GM21619 (cell line): ENCODE data around the gene ADCK1.
"Not testable (repeated sequence)": the region's sequence is repeated elsewhere in the genome, so short reads cannot be mapped to it uniquely, and the experiment has no call there.

Experiments used
- ATAC-seq: cut with Tn5 transposase; IDR thresholded peaks from one replicate; pipeline ENCODE4 v1.9.1; 2021; ENCODE audit not compliant: unreplicated experiment

The ADCK1 gene

DNA sequence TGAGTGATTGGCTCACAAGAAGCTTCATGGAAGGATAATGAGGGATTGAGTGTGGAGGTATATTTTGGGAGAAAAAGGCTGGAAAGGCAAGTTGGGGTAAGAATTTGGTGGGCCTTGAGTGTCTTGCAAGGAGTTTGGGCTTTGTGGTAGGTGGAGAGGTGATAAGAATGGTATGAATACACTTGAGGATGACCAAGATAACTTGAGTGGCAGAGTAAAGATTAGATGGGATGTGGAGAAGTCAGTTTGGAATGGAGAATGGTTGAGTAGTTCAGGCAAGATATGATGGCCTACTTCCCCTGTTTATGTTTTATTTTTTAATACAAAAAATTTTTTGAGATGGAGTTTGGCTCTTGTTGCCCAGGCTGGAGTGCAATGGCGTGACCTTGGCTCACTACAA is 9.1 kb downstream of the ADCK1 start:
- ATAC-seq: no peak

DNA sequence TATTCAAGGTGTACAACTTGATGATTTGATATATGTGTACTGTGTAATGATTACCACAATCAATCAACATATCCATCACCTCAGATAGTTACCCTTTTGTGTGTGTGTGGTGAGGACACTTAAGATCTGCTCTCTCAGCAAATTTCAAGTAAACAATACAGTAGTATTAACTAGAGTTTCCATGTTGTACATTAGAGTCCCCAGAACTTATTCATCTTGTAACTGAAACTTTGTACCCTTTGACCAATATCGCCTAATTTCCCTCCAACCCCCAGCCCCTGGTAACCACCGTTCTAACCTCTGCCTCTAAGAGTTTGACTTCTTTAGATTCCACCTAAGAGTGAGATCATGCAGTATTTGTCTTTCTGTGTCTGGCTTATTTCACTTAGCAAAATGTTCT is 12.1 kb downstream of the ADCK1 start:
- ATAC-seq: no peak

DNA sequence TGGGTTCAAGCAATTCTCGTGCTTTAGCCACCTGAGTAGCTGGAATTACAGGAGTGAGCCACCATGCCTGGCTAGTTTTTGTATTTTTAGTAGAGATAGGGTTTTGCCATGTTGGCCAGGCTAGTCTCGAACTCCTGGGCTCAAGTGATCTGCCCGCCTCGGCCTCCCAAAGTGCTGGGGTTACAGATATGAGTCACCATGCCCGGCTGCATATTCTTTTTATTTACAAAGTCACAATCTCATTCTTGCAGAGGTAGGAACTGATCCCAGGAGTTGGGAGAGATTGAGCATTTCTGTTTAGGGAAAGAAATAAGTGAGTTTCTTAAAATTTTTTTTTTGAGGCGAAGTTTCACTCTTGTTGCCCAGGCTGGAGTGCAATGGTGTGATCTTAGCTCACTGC is 12.8 kb downstream of the ADCK1 start:
- not testable (repeated sequence) for ATAC-seq

DNA sequence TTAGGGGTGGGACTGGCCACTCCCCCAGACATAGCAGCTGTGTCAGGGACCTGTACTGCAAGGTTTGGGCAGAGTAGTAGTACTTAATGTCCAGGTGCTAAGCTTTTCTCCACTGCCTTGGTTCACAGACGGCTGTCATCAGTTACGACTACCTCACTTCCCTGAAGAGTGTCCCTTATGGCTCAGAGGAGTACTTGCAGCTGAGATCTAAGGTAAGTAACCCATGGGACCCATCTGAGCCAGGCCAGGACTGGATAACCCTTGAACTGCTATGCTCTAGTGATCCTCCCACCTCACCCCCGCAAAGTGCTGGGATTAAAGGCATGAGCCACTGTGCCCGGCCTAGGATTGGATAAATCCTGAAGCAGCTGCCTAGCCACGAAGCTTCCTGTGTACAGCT is 22.4 kb downstream of the ADCK1 start:
- ATAC-seq: no peak

DNA sequence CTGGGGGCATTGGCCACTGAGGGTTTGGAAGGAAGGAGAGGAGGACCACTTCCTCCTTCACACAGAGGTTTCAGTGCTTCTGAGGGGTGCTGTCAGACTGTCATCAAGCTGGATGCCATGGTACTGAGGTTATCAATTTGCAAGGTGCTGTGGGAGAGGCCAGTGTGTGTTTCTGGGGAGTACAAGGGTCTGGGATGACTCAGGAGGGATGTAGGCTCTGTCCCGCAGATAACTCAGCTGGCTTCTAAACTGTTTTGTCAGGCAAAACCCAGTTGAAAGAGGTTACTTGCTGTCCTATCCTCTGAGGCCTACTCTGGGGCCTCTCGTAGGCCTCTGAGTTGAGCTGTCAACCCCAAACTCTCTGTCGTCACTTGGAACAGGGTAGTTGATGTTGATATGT is 22.8 kb downstream of the ADCK1 start:
- ATAC-seq: no peak

DNA sequence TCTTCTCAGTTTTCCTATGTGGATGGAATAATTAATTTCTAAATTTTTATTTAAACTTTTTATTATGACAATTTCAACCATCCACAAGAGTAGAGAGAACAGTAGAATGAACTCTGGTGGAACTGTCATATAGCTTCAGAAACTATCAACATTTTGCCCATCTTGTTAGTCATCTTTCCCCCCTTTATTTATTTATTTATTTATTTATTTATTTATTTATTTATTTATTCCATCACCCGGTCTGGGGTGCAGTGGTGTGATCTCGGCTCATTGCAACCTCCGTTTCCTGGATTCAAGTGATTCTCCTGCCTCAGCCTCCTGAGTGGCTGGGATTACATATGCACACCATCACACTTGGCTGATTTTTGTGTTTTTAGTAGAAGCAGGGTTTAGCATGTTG is 23.5 kb downstream of the ADCK1 start:
- ATAC-seq: no peak

DNA sequence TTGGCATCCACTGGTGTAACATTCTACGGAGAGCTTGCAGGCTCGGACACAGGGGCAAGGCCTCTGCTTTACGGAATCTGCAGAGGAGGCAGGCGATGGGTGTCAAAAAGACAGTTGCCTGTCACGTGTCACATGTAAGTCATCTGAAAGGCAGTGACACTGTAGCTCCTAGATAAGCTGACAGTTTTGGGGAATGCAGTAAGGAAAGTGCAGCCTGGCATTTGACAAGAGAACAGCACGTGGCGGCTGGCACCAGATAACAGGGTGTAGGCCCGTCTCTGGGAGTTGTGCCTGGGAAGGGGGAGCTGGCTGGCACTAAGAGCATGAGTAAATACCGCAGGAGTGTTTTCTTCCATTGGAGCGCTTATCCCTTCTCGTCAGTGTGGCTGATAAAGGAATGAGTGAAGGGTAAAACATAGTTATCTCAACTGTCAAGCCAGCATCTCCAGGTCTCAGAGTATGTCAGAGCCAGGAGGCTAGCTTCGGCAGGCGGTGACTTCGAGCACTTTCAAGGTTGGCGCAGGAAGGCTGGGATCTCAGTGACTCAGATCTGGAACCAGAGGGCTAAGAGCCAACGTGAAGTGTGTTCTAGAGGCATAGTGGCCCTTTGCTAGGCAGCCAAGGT is 26.1 kb downstream of the ADCK1 start:
- no peak for ATAC-seq

DNA sequence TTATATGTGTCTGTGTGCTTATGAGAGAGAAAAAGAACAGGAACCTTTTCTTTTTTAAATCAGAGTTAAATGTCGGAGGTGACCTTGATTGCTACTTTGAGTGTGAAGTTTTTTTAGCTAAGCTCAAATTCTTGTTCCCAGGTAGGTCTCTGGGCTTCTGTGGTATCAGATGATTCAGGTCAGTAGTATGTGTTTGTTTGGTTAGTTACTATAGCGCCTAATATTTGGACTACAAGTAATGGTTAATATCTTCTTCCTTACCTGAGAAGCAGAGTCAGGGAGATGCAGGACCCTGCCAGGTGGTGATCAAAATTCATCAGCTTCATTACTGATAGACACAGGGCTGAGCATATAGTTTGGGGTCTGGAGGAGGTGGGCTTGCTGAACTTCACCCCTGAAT is 30.8 kb downstream of the ADCK1 start:
- no peak for ATAC-seq

DNA sequence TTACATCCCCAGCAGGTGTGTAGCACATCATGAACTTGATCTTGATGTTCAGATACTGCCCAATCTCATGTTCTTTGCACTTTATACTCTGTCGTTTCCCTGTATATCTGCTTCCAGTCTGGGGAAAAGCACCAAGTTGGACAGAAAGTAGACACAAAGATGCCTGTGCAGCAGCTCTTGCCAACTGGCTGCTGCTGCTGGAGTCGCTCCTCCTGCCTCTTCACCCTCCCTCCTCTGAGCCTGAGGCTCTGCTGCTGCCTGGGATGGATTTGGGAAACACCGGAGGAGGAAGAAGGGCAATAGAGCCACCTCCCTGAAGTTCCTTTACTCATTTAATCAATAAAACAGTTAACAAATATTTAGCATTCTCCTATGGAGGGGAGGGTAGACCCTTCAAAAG is 32.4 kb downstream of the ADCK1 start:
- no peak for ATAC-seq

DNA sequence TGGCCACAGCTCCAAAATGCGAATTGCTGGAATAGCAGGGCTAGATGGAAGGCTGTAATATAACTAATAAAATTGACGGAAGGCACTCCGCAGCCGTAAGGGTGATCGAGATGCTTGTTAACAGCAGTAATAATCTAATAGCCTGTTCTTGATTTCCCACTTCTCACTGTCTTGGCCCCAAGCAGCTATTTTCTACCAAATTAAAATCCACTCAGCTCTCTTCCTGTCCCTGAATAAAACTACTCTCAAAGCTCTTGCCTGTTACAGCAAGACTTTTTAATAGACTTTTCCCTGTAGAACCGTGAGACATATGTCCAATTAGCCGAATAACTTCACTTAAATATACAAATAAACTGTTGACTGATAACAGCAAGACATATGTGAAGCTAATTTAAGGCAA is 38.0 kb downstream of the ADCK1 start:
- ATAC-seq: no peak

DNA sequence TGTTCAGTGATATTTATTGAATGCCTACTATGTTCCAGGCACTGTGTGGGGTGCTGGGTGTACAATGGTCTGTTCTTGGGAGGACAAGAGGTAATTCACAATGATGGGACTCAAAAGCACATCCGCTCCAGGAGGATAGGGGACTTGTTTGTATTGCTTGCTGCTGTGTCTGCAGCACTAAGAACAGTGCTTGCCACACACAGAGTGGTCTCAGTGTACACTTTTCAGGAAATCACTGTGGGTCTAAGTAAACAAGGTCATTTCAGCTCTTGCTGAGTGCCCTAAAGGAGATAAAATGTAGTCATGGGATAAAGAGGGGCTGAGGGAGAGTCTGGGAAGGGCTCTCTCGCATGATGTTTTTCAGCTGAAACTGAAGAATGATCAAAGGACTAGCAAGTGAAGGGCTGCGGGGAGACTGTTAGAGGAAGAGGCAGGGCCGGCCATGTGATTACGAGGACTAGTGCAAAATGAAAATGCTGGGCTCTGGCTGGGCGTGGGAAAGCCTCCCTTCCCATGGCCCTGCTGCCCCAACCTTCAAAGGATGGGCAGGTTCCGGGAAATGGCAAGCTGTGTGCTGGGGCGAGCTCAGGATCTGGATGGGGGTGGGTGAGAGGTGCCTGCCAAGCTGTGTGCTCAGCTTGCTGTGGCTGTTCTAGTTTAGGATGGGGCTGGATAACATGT is 39.1 kb downstream of the ADCK1 start:
- no peak for ATAC-seq

DNA sequence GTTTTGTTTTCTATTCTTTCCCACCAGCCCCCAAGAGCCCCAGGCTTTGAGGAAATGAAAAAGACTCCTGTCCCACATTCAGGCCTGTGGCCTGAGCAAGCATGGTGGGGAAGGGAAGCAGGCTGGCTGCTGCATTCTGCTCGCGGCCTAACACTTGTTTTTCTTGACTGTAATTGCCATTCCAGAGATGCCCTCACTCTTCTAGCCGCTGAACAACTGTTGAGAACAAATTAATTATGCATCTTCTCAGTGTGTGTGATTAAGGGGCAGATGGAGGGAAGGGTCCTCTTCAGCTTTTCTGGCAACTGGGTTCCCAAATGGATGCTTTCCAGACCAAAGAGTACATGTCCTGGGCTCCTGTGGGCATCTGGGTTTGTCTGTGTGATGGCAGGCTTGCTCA is 43.3 kb downstream of the ADCK1 start:
- no peak for ATAC-seq

DNA sequence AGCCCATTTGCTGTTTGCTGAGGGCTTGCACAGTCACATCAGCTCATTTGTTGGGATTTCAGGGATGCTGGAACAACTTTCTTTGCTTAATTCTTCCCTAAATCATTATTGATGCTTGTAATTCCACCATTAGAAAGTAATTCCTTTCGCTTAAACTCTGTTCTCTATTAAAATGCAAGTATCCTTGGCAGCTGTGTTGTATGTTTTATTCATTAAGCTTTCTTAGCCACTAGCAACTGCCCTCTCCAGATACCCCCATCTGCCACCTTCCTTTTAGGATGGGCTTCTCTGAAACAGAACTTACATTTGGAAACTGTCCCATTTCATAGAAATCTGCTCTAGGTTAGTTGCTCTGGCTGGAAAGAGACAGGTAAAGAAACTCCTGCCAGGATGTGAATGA is 43.7 kb downstream of the ADCK1 start:
- no peak for ATAC-seq

DNA sequence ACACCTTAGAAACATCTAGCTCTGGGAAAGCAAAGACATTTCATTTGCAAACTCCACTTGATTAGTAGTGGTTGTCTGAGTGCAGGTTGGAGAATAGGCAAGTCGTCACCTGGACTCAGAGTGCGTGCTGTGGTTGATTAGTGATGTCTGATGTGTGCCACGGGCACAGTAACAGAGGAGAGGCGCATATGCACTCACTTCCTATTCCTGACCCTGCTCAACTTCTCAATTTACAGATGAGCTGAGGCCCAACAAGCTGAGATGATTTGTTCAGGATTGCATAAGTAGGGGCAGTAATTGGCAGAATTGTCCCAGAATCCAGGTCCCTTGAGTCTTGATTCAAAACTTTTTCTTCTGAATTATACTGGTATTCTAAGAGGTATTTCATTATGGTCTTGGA is 44.9 kb downstream of the ADCK1 start:
- no peak for ATAC-seq

DNA sequence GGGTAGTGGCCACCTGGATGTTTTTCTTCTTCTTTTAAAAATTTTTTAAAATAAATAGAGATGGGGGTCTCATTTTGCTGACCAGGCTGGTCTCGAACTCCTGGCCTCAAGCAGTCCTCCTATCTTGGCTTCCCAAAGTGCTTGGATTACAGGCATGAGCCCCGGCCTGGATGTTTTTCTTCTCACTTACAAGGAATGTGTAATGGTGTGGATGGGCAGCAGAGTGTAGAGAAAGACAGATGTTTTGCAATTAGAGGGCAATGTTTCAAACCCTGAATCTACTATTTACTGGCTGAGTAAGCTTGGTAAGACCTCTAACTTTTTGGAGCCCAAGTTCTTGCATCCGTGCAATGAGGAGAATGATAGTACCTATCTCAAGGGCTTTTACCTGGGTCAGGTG is 48.1 kb downstream of the ADCK1 start:
- ATAC-seq: no peak

DNA sequence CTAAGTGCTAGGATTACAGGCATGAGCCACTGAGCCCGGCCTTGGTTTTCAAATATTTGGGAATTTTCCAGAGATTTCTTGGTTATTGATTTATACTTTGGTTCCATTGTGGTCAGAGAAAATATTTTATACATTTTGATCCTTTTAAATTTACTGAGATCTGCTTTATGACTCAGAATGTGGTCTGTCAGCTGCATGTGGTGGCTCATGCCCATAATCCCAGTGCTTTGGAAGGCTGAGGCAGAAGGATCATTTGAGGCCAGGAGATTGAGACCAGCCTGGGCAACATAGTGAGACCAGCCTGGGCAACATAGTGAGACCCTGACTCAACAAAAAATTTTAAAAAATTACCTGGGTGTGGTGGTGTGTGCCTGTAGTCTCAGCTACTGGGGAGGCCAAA is 49.8 kb downstream of the ADCK1 start:
- ATAC-seq: no peak

DNA sequence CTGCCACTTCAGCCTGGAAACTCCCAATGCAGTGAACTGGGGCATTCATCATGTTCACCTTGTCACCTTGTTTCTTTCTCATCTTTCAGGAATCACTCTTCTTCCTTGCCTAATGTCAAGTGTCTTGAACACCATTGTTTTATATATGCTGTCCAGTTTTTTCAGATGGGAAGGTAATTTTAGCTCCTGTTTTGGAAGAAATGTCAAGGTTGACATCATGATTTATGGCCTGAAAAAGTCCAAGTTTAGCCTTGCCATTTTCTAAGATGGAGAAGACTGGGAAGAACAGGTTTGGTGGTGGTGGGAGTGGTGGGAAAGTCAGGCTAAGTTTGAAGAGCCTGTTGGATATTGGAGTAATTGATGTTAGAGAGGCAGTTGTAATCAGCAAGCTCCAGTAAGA is 54.0 kb downstream of the ADCK1 start:
- ATAC-seq: no peak

DNA sequence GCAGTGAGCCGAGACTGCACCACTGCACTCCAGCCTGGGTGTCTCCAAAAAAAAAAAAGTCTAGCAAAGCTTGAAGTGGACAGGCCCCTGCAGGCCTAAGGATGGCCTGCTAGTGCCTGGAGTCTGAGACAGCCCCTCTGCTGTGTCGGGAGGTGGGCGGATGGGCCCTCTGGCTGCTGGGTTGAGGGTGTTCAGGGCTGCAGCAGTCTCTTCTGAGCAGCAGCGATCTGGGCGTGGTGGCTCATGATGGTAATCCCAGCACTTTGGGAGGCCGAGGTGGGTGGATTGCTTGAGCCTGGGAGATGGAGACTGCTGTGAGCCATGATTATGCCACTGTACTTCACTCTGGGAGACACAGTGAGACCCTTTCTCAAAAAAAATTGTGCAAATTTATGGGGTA is 57.0 kb downstream of the ADCK1 start:
- ATAC-seq: no peak

DNA sequence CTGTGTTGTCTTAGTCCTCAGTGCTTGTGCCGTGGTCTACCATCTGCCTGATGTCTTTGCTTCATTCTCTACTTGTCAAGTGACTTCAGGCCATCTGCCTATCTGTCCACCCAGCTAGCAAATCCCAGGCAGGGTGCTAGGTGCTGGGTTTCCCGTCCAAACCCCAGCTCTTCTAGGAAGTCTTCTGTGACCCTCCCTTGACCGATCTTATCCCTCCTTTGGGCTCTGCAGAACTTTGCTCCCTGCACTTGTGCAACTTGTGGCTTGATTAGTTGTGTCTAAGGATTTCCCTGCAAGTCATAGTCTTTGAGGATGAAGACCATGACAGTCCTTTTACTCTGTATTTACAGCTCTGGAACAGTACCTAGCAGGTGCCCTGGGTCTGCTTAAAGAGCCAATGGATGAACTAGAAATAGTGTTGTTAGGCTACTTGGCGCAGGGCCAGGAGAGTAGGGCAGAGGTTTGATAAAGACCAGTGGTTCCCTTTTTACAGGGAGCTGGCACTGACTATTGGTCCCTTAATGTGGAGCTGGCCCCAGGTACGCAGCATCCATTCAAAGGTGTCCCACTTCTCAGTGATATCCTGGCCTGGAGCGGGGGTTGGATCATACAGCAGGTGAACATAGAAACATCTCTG is 60.1 kb downstream of the ADCK1 start:
- ATAC-seq: no peak

DNA sequence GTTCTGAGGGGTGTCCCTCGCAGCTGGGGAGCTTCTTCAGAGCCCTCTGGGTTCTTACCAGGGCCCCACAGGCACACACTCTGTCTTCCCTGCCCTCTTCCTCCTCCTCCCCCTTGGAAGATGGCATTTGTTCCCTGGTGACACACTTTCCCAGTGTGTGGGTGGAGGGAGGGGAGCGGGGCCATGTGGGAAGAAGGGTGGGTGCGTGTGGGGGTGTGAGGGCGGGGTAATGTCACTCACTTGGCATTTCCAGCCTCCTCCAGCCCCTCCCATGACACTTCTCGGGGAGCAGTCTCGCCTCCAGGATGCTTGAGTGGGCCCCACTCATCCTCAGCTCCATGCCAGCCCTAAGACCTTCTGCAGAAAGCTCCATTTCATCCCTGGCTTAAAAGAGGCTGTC is 61.3 kb downstream of the ADCK1 start:
- ATAC-seq: no peak

DNA sequence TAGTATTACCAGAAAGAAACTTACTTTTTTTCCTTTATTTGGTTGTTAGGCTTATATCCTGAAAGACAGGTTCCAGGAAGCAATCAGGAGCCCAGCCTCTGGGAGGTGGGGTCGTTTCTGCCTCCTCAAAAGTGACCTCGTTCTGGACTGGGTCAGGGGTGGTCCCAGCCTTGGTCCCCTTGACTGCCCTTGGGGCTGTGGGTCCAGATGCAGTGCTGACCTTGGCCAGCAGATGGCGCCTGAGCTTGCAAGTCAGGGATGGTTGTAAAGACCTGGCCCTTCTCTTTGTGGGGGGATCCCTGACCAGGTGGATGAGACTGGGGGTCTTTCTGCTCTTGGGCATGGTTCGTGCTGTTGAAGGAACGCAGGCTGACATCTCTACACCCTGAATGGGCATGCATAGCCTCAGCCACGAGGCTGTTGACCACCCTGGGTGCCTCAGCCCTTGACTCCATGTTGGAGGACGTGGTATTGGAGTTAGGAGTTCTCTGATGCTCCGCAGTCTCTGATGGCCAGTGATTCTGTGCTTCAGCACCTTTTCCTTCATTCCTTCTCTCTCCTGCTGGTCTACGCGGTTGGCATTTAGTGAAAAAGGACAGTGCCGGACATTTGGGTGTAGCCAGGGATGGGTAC is 62.4 kb downstream of the ADCK1 start:
- ATAC-seq: peak; percentile 67

DNA sequence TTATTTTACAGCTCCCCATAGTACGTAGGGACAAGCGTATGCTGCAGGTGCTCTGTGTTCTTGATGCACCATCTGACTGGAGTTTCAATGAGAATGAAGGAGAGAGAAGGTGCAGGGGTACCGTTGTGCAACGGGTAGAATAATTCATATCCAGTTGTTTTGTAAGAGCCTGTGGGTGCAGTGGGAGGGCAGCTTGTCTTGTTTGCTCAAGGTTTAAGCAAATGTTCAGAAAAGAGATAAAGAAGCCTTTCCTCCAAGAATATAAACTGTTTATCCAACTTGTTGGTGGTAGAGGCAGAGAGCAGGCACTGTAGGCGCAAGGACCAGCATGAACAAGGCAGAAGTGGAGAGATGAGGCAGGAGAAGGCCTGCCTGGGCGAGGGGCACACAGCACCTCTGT is 64.2 kb downstream of the ADCK1 start:
- no peak for ATAC-seq
